Measurements from ENCODE around the gene PLCL2.

- TF ChIP-seq EZH2 (IDR thresholded peaks at IDR 0.05) (no peak), POLR2AphosphoS5 (IDR thresholded peaks at IDR 0.05; ENCODE audit: borderline replicate concordance, low read depth, low read length) (no peak), FOXP2 (optimal IDR thresholded peaks at IDR 0.05; ENCODE audit: control extremely low read depth, extremely low read length, insufficient read depth) (no peak)
Observed at GRCh38 chr3:16913264-16913580, 28.5 kb downstream of the PLCL2 start.

All from SK-N-MC (cell line).